HG02588 (cell line): ENCODE results near the gene PSME2.
A peak's percentile ranks its signal among the peaks of the same experiment; 100 is the strongest.

Experiments
- ATAC-seq: cut with Tn5 transposase; IDR thresholded peaks from one replicate; pipeline ENCODE4 v1.9.1; 2021; ENCODE audit warnings: mild to moderate bottlenecking, moderate library complexity; ENCODE audit not compliant: unreplicated experiment

Gene PSME2

GRCh38 chr14:24146453-24146977 is at the start of gene PSME2:
Gene PSME2 (minus strand): TSS chr14:24146610. CDS start chr14:24146581, 29 bp downstream.
- ATAC-seq: peak; percentile 47

GRCh38 chr14:24195186-24196070 is 49.0 kb upstream of the PSME2 start, which contains the start of gene TM9SF1:
Gene TM9SF1 (minus strand): TSS chr14:24195441. CDS start chr14:24195019, 422 bp downstream.
- peak; percentile 78 for ATAC-seq

- ATAC-seq: no peak
These were observed 48.4 kb upstream of the PSME2 start for GRCh38 chr14:24194873-24195185.

- ATAC-seq: no peak
These were observed 47.9 kb upstream of the PSME2 start for GRCh38 chr14:24194186-24194872.

- ATAC-seq: no peak
These were observed 46.5 kb upstream of the PSME2 start for GRCh38 chr14:24192933-24193332.

GRCh38 chr14:24190416-24190815 is 44.0 kb upstream of the PSME2 start:
- no peak for ATAC-seq

GRCh38 chr14:24189460-24189859 is 43.0 kb upstream of the PSME2 start:
- ATAC-seq: no peak

GRCh38 chr14:24189059-24189375 is 42.6 kb upstream of the PSME2 start:
- no peak for ATAC-seq

- ATAC-seq: peak; percentile 86
These were observed 42.0 kb upstream of the PSME2 start, which contains the start of gene IPO4 for GRCh38 chr14:24188251-24189058. Gene IPO4 (minus strand): TSS chr14:24188816. CDS start chr14:24188787, 29 bp downstream.

- no peak for ATAC-seq
These were observed 41.1 kb upstream of the PSME2 start for GRCh38 chr14:24187539-24187915.

GRCh38 chr14:24186831-24187538 is 40.6 kb upstream of the PSME2 start:
- no peak for ATAC-seq

- no peak for ATAC-seq
These were observed 39.3 kb upstream of the PSME2 start for GRCh38 chr14:24185741-24186140.

- ATAC-seq: no peak
These were observed 38.6 kb upstream of the PSME2 start for GRCh38 chr14:24185026-24185425.

GRCh38 chr14:24184104-24184970 is 37.9 kb upstream of the PSME2 start:
- no peak for ATAC-seq

- ATAC-seq: no peak
These were observed 36.6 kb upstream of the PSME2 start for GRCh38 chr14:24183014-24183481.

- no peak for ATAC-seq
These were observed 35.9 kb upstream of the PSME2 start for GRCh38 chr14:24182110-24182882.

- ATAC-seq: no peak
These were observed 35.1 kb upstream of the PSME2 start for GRCh38 chr14:24181371-24182077.
